HG03060 (cell line): ENCODE results near the gene KCNH3.
"Not testable (repeated sequence)": the region's sequence is repeated elsewhere in the genome, so short reads cannot be mapped to it uniquely, and the experiment has no call there.

Source experiments
- ATAC-seq: cut with Tn5 transposase; IDR thresholded peaks from one replicate; pipeline ENCODE4 v1.9.1; 2021; ENCODE audit warnings: low read depth, moderate number of reproducible peaks; ENCODE audit not compliant: unreplicated experiment

KCNH3 gene

GRCh38 chr12:49582850-49583249 lies 44.0 kb downstream of the KCNH3 start:
- no peak for ATAC-seq

- ATAC-seq = no peak
Observed at GRCh38 chr12:49583366-49584094, 44.7 kb downstream of the KCNH3 start.

- no peak for ATAC-seq
Observed at GRCh38 chr12:49584591-49584990, 45.8 kb downstream of the KCNH3 start.

GRCh38 chr12:49585477-49586459 lies 46.9 kb downstream of the KCNH3 start:
- no peak for ATAC-seq

- no peak for ATAC-seq
Observed at GRCh38 chr12:49587174-49587908, 48.5 kb downstream of the KCNH3 start.

GRCh38 chr12:49588281-49588680 lies 49.5 kb downstream of the KCNH3 start:
- no peak for ATAC-seq

- ATAC-seq = no peak
Observed at GRCh38 chr12:49588721-49589516, 50.1 kb downstream of the KCNH3 start.

DNA sequence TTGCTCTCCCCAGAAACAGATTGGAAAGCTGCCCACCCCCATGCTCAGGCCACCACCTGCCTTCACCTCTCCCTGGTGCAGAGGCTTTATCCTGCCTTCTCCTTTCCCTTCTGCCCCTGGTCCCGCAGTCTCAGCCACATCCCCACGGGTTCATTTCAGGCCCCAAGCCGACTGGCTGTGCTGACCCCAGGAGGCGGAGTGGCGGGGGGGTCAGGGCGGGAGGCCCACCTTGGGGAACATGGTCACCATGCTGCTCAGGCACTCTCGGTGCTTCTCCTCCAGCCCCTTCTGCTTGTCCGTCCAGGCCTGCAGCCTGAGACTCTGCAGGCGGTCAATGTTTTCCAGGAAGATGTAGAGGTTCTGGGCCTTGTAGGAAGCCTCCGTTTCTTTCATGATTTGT lies 59.7 kb downstream of the KCNH3 start:
- no peak for ATAC-seq

GRCh38 chr12:49599961-49600360 lies 61.1 kb downstream of the KCNH3 start:
- ATAC-seq = no peak

- no peak for ATAC-seq
Observed at GRCh38 chr12:49603721-49604120, 64.9 kb downstream of the KCNH3 start.

- no peak for ATAC-seq
Observed at GRCh38 chr12:49604856-49605255, 66.0 kb downstream of the KCNH3 start.

DNA sequence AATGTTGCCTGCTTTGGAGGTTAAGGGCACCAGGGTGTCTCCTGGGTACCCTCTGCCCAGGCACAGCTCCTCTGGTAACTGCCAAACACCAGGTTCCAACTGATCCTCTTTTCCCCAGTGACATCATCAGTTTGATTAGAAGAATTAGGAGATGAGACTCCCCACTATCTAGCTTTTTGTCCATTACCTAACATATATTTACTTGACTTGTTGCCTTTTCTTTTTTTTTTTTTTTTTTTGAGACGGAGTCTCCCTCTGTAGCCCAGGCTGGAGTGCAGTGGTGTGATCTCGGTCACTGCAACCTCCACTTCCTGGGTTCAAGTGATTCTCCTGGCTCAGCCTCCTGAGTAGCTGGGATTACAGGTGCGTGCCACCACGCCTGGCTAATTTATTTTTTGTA lies 66.7 kb downstream of the KCNH3 start, which contains the start of gene FAM186B:
TSS of gene FAM186B (minus strand) at position 101 of the 400 bp plus-strand sequence. CDS start 162 bp downstream, outside the sequence.
- not testable (repeated sequence) for ATAC-seq
